ENCODE results near the gene RPS28.
"Not testable (repeated sequence)": the region's sequence is repeated elsewhere in the genome, so short reads cannot be mapped to it uniquely, and the experiment has no call there.

Gene RPS28

GRCh38 chr19:8352134-8352827 lies 31.0 kb downstream of the RPS28 start:
- no peak for TF ChIP-seq CTCF (IDR thresholded peaks at IDR 0.05; ENCODE audit: low read depth, low read length, missing control alignments)
- no peak for DNase-seq (ENCODE audit: low read depth)
- no peak overlapping the region for H3K4me3 ChIP-seq (ENCODE audit: low read depth, low read length)

- H3K4me3 ChIP-seq (ENCODE audit: low read depth, low read length); DNase-seq (ENCODE audit: low read depth): not testable (repeated sequence)
Measured at GRCh38 chr19:8352845-8353244, 31.5 kb downstream of the RPS28 start.

- no peak for DNase-seq (ENCODE audit: low read depth)
- no peak overlapping the region for H3K4me3 ChIP-seq (ENCODE audit: low read depth, low read length)
- no peak for TF ChIP-seq CTCF (IDR thresholded peaks at IDR 0.05; ENCODE audit: low read depth, low read length, missing control alignments)
Measured at GRCh38 chr19:8355631-8356402, 34.5 kb downstream of the RPS28 start.

GRCh38 chr19:8357007-8357521 lies 35.8 kb downstream of the RPS28 start:
- no peak for TF ChIP-seq CTCF (IDR thresholded peaks at IDR 0.05; ENCODE audit: low read depth, low read length, missing control alignments)

GRCh38 chr19:8358948-8359347 lies 37.7 kb downstream of the RPS28 start:
- no peak overlapping the region for H3K4me3 ChIP-seq (ENCODE audit: low read depth, low read length)
- DNase-seq (ENCODE audit: low read depth): no peak
- TF ChIP-seq CTCF (IDR thresholded peaks at IDR 0.05; ENCODE audit: low read depth, low read length, missing control alignments): no peak

More at GRCh38 chr19:8357007-8357521, 35.8 kb downstream of the RPS28 start:
- H3K4me3 ChIP-seq (ENCODE audit: low read depth, low read length): no peak overlapping the region
- no peak for DNase-seq (ENCODE audit: low read depth)

- TF ChIP-seq CTCF (IDR thresholded peaks at IDR 0.05; ENCODE audit: low read depth, low read length, missing control alignments): no peak
- H3K4me3 ChIP-seq (ENCODE audit: low read depth, low read length): no peak overlapping the region
- no peak for DNase-seq (ENCODE audit: low read depth)
Measured at GRCh38 chr19:8360196-8360595, 38.9 kb downstream of the RPS28 start.

- H3K4me3 ChIP-seq (ENCODE audit: low read depth, low read length): no peak overlapping the region
- no peak for TF ChIP-seq CTCF (IDR thresholded peaks at IDR 0.05; ENCODE audit: low read depth, low read length, missing control alignments)
- no peak for DNase-seq (ENCODE audit: low read depth)
Measured at GRCh38 chr19:8361921-8362793, 40.9 kb downstream of the RPS28 start.

Measured in GM12864 (cell line).